Measurements from ENCODE around the gene KLHDC7B. TPM values are rescaled to one million over a fixed set of nuclear protein-coding genes. Genes with fewer than 3 reads are reported as not detected.

KLHDC7B gene
- total and polyA plus RNA-seq, 10 of the 15 experiments (the other 5 are each of a cell fraction or from before 2014, with no cell fraction given): 0.05 to 2.2 (median 0.93) TPM; not detected in 2

- TF ChIP-seq ZBTB40 (IDR thresholded peaks at IDR 0.05; ENCODE audit: borderline replicate concordance): no peak
- peak; percentile 39; the same call in 1 of the 2 replicates for TF ChIP-seq MAX (IDR thresholded peaks at IDR 0.05; ENCODE audit: low read depth, low read length)
- peak; percentile 73; the same call in 1 of the 2 replicates for TF ChIP-seq ZNF687 (IDR thresholded peaks at IDR 0.05)
- TF ChIP-seq ZBTB33 (IDR thresholded peaks at IDR 0.05): peak; percentile 90; the same call in 1 of the 2 replicates
- TF ChIP-seq KLF5 (IDR thresholded peaks at IDR 0.05; ENCODE audit: partially characterized antibody): no peak
- no peak for TF ChIP-seq RELB (IDR thresholded peaks at IDR 0.05; ENCODE audit: low read depth)
- no peak for TF ChIP-seq CBX5 (IDR thresholded peaks at IDR 0.05; ENCODE audit: low read depth)
- TF ChIP-seq ELK1 (IDR thresholded peaks at IDR 0.05; ENCODE audit: low read depth, low read length): no peak; the same call in 1 of the 2 replicates
- TF ChIP-seq NFIC (IDR thresholded peaks at IDR 0.05; ENCODE audit: low read depth, low read length): no peak
- no peak for TF ChIP-seq WRNIP1 (IDR thresholded peaks at IDR 0.05; ENCODE audit: borderline replicate concordance, low read depth, low read length)
Measured at GRCh38 chr22:50548040-50548920, 2.6 kb downstream of the KLHDC7B start (continued).

Data from GM12878 (cell line).